Left ventricle myocardium inferior (tissue), 1 donor: ENCODE results near the gene TCF12. TPM values are rescaled to one million over a fixed set of nuclear protein-coding genes. Genes with fewer than 3 reads are reported as not detected.

ENCODE experiments used
- DNase-seq: peaks from one replicate; pipeline ENCODE4 v3.0.0-alpha.2; 2020
- H3K27ac ChIP-seq: fragments of 200-600 bp; replicated peaks from 2 replicates; pipeline ENCODE4 v1.8.0; 2021
- H3K27me3 ChIP-seq: fragments of 200-600 bp; 2 replicates; pipeline ENCODE4 v1.8.0; 2021; ENCODE audit warnings: low read depth
- H3K36me3 ChIP-seq: fragments of 200-600 bp; 2 replicates; pipeline ENCODE4 v1.8.0; 2021
- H3K4me1 ChIP-seq: fragments of 200-600 bp; 2 replicates; pipeline ENCODE4 v1.8.0; 2021
- H3K4me3 ChIP-seq: fragments of 200-600 bp; 2 replicates; pipeline ENCODE4 v1.8.0; 2021; ENCODE audit warnings: mild to moderate bottlenecking, moderate library complexity
- H3K9me3 ChIP-seq: fragments of 200-600 bp; replicated peaks from 2 replicates; pipeline ENCODE4 v1.8.0; 2021
- CTCF ChIP-seq: fragments of 200-600 bp; IDR thresholded peaks from 2 replicates; pipeline ENCODE4 v1.8.0; 2021; ENCODE audit warnings: antibody characterized with exemption, mild to moderate bottlenecking, borderline replicate concordance
- intact Hi-C: fragments of 100-400 bp; cut with micrococcal nuclease; formaldehyde crosslinking; loops from one replicate; pipeline ENCODE4 v1.11.0; 2022
- total RNA-seq: library from RNA; stranded (reverse); fragmentation: NEBNext Ultra II Directional; extraction: Animal tissue kit (Norgen Biotek cat#: 25700); gene quantifications from one replicate; pipeline ENCODE4 v1.2.1, GENCODE V29; 2021
- donor health status: DM: no; HTN: yes; CAD: no; lungs with severe emphysema.

TCF12 gene
- total RNA-seq, 1 donor from 2014 or later, result 52.1 TPM

GRCh38 chr15:56977232-56977631 lies 58.8 kb downstream of the TCF12 start:
- intact Hi-C loops, result no loop called here
- Histone ChIP-seq H3K4me1 (peaks cover 83% of the 10 kb centered on the region), H3K4me3 (no peak overlapping the region), H3K36me3 (no peaks in the 10 kb centered on the region), H3K9me3 (no peaks in the 10 kb centered on the region), H3K27ac (no peak overlapping the region), H3K27me3 (no peaks in the 10 kb centered on the region)
- no peak for TF ChIP-seq CTCF
- DNase-seq, result no peak

DNA sequence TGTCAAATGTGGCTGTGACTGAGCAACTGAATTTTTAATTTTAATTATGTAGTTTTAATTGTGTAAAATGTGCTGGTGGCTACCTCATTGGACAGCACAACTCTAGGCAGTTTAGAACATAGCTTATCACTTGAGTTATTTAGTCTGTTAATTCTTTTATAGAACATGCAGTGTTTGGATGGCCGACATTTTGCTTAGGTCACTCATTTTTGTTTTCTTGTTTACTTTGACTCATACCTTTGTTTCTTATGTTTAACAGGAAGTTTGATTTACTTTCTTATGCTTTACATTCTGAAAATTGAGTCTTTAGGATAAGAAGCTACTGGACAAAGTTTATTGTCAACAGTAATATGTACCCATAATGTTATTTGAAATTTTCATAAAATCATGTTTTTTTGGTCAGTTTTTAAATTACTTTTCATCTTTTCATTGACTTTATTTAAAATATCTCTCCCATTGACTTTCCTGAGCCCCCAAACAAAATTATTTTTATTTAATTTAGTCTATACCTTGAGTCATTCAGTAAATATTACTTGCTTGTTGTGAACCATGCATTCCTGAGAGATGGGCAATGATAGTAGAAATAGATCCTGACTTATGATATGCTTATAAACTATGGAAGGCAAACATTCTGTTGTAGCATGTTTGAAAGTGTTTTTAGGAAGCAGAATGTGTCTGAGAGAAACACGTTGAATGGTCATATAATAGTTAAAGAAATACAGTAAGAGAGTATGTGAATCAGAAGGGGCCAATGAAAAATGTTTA lies 60.6 kb downstream of the TCF12 start:
- H3K9me3 ChIP-seq, result no peaks in the 10 kb centered on the region
- intact Hi-C loops, result no loop called here
- no peak for TF ChIP-seq CTCF
- DNase-seq, result no peak
- no peak overlapping the region for H3K4me3 ChIP-seq
- no peaks in the 10 kb centered on the region for H3K36me3 ChIP-seq
- H3K27me3 ChIP-seq, result no peaks in the 10 kb centered on the region
- H3K27ac ChIP-seq, result no peak overlapping the region
- peaks cover 80% of the 10 kb centered on the region for H3K4me1 ChIP-seq

- TF ChIP-seq CTCF, result no peak
- intact Hi-C loops, result no loop called here
- Histone ChIP-seq H3K4me3 (no peak overlapping the region), H3K27ac (no peak overlapping the region), H3K4me1 (peaks cover 78% of the 10 kb centered on the region), H3K36me3 (no peaks in the 10 kb centered on the region), H3K9me3 (no peaks in the 10 kb centered on the region), H3K27me3 (no peaks in the 10 kb centered on the region)
- no peak for DNase-seq
Observed at GRCh38 chr15:56980473-56980872, 62.0 kb downstream of the TCF12 start.

DNA sequence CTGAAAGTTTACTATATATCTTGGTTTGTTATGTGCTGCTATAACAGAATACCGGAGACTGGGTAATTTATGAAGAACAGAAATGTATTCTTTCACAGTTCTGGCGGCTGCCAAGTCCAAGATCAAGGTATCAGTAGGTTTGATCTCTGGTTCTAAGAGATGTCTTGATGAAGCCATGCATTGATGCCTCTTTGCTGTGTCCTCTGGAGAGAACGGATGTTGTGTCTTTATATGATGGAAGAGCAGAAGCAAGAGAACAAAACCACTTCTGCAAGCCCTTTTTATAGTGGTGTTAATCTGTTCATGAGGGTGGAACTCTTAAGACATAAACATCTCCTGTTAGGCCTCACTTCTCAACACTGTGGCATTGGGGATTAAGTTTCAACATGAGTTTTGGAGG lies 62.7 kb downstream of the TCF12 start:
- TF ChIP-seq CTCF, result no peak
- DNase-seq, result no peak
- intact Hi-C loops, result no loop called here
- H3K9me3 ChIP-seq, result no peaks in the 10 kb centered on the region
- peaks cover 81% of the 10 kb centered on the region for H3K4me1 ChIP-seq
- H3K4me3 ChIP-seq, result no peak overlapping the region
- H3K36me3 ChIP-seq, result no peaks in the 10 kb centered on the region
- no peaks in the 10 kb centered on the region for H3K27me3 ChIP-seq
- H3K27ac ChIP-seq, result no peak overlapping the region

DNA sequence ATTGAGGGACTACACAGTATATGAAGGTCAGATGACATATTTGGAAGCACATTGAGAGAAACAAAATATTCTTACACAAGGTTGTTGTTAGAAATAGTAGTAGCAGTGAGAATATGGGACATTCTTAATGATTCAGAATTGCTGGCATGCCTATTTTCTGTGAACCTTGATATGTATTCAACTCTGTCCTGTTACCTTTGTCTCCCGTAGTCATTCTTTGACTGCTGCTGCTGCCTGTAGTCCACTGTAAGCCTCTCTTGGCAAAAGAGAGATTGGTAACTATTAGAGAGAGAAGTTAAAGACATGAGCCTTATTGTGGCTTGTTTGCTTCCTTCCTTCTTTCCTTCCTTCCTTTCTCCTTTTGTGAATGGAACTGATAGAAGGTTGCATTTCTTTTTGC lies 64.5 kb downstream of the TCF12 start:
- no peak for TF ChIP-seq CTCF
- no peaks in the 10 kb centered on the region for H3K9me3 ChIP-seq
- no peaks in the 10 kb centered on the region for H3K27me3 ChIP-seq
- H3K4me3 ChIP-seq, result no peak overlapping the region
- peaks cover 83% of the 10 kb centered on the region for H3K4me1 ChIP-seq
- intact Hi-C loops, result no loop called here
- no peak overlapping the region for H3K27ac ChIP-seq
- H3K36me3 ChIP-seq, result no peaks in the 10 kb centered on the region
- DNase-seq, result no peak
